GM19372 (cell line): ENCODE results near the gene METTL14.

Source experiments
- ATAC-seq: cut with Tn5 transposase; IDR thresholded peaks from one replicate; pipeline ENCODE4 v1.9.1; 2021; ENCODE audit warnings: mild to moderate bottlenecking, low read depth, moderate library complexity; ENCODE audit not compliant: unreplicated experiment

METTL14 gene

GRCh38 chr4:118756958-118757357 is 71.8 kb downstream of the METTL14 start:
- ATAC-seq = no peak

GRCh38 chr4:118757761-118758251 is 72.6 kb downstream of the METTL14 start:
- ATAC-seq = no peak

- ATAC-seq = no peak
Observed at GRCh38 chr4:118758293-118758692, 73.1 kb downstream of the METTL14 start.

- no peak for ATAC-seq
Observed at GRCh38 chr4:118759481-118759880, 74.3 kb downstream of the METTL14 start.

GRCh38 chr4:118760092-118760491 is 74.9 kb downstream of the METTL14 start:
- peak; percentile 3 for ATAC-seq

GRCh38 chr4:118760493-118760892 is 75.3 kb downstream of the METTL14 start:
- peak; percentile 98 for ATAC-seq

- ATAC-seq = no peak
Observed at GRCh38 chr4:118761397-118762016, 76.3 kb downstream of the METTL14 start.

- ATAC-seq = no peak
Observed at GRCh38 chr4:118762155-118762554, 77.0 kb downstream of the METTL14 start.

GRCh38 chr4:118762730-118763477 is 77.7 kb downstream of the METTL14 start:
- no peak for ATAC-seq
